ENCODE measurements around the gene ARHGEF10L.

Gene ARHGEF10L

GRCh38 chr1:17524645-17525044 lies 14.9 kb upstream of the ARHGEF10L start:
- Histone ChIP-seq H3K4me1 (ENCODE audit: control insufficient read depth in 1 of 2, insufficient read depth in 2 of 2, low read length in 2 of 2) (peaks cover 0 to 13% of the 10 kb centered on the region in 2 donors), H3K36me3 (ENCODE audit: control insufficient read depth in 1 of 2, insufficient read depth in 2 of 2, low read length in 2 of 2) (no peaks in the 10 kb centered on the region), H3K27me3 (ENCODE audit: low read depth, low read length) (no peaks in the 10 kb centered on the region), H3K27ac (ENCODE audit: low read length) (no peak overlapping the region), H3K4me3 (ENCODE audit: low read depth in 1 of 2, low read length in 2 of 2) (no peak overlapping the region), H3K9me3 (ENCODE audit: control insufficient read depth in 1 of 2, low read length in 2 of 2) (no peaks in the 10 kb centered on the region)

GRCh38 chr1:17525996-17526686 lies 13.4 kb upstream of the ARHGEF10L start:
- Histone ChIP-seq H3K27ac (ENCODE audit: low read length) (no peak overlapping the region), H3K27me3 (ENCODE audit: low read depth, low read length) (no peaks in the 10 kb centered on the region), H3K9me3 (ENCODE audit: control insufficient read depth in 1 of 2, low read length in 2 of 2) (no peaks in the 10 kb centered on the region), H3K36me3 (ENCODE audit: control insufficient read depth in 1 of 2, insufficient read depth in 2 of 2, low read length in 2 of 2) (no peaks in the 10 kb centered on the region), H3K4me3 (ENCODE audit: low read depth in 1 of 2, low read length in 2 of 2) (no peak overlapping the region), H3K4me1 (ENCODE audit: control insufficient read depth in 1 of 2, insufficient read depth in 2 of 2, low read length in 2 of 2) (peaks cover 0 to 14% of the 10 kb centered on the region in 2 donors)

GRCh38 chr1:17527036-17527914 lies 12.2 kb upstream of the ARHGEF10L start:
- Histone ChIP-seq H3K9me3 (ENCODE audit: control insufficient read depth in 1 of 2, low read length in 2 of 2) (no peaks in the 10 kb centered on the region), H3K4me3 (ENCODE audit: low read depth in 1 of 2, low read length in 2 of 2) (no peak overlapping the region), H3K27me3 (ENCODE audit: low read depth, low read length) (no peaks in the 10 kb centered on the region), H3K4me1 (ENCODE audit: control insufficient read depth in 1 of 2, insufficient read depth in 2 of 2, low read length in 2 of 2) (peaks cover 2 to 25% of the 10 kb centered on the region in 2 donors), H3K36me3 (ENCODE audit: control insufficient read depth in 1 of 2, insufficient read depth in 2 of 2, low read length in 2 of 2) (no peaks in the 10 kb centered on the region), H3K27ac (ENCODE audit: low read length) (no peak overlapping the region)

- H3K27ac ChIP-seq (ENCODE audit: low read length): no peak overlapping the region
- no peaks in the 10 kb centered on the region for H3K27me3 ChIP-seq (ENCODE audit: low read depth, low read length)
- H3K4me1 ChIP-seq (ENCODE audit: control insufficient read depth in 1 of 2, insufficient read depth in 2 of 2, low read length in 2 of 2): peaks cover 3 to 32% of the 10 kb centered on the region in 2 donors
- H3K4me3 ChIP-seq (ENCODE audit: low read depth in 1 of 2, low read length in 2 of 2): no peak overlapping the region
- H3K36me3 ChIP-seq (ENCODE audit: control insufficient read depth in 1 of 2, insufficient read depth in 2 of 2, low read length in 2 of 2): no peaks in the 10 kb centered on the region
- no peaks in the 10 kb centered on the region for H3K9me3 ChIP-seq (ENCODE audit: control insufficient read depth in 1 of 2, low read length in 2 of 2)
Observed at GRCh38 chr1:17529381-17529780, 10.1 kb upstream of the ARHGEF10L start.

- Histone ChIP-seq H3K4me1 (ENCODE audit: control insufficient read depth in 1 of 2, insufficient read depth in 2 of 2, low read length in 2 of 2) (peaks cover 3 to 32% of the 10 kb centered on the region in 2 donors), H3K27ac (ENCODE audit: low read length) (peak overlapping the region; percentile 51), H3K27me3 (ENCODE audit: low read depth, low read length) (no peaks in the 10 kb centered on the region), H3K36me3 (ENCODE audit: control insufficient read depth in 1 of 2, insufficient read depth in 2 of 2, low read length in 2 of 2) (no peaks in the 10 kb centered on the region), H3K9me3 (ENCODE audit: control insufficient read depth in 1 of 2, low read length in 2 of 2) (no peaks in the 10 kb centered on the region), H3K4me3 (ENCODE audit: low read depth in 1 of 2, low read length in 2 of 2) (no peak overlapping the region)
Observed at GRCh38 chr1:17531343-17531681, 8.2 kb upstream of the ARHGEF10L start.

- peak overlapping the region; percentile 51 for H3K27ac ChIP-seq (ENCODE audit: low read length)
- peaks cover 3 to 30% of the 10 kb centered on the region in 2 donors for H3K4me1 ChIP-seq (ENCODE audit: control insufficient read depth in 1 of 2, insufficient read depth in 2 of 2, low read length in 2 of 2)
- no peaks in the 10 kb centered on the region for H3K9me3 ChIP-seq (ENCODE audit: control insufficient read depth in 1 of 2, low read length in 2 of 2)
- H3K4me3 ChIP-seq (ENCODE audit: low read depth in 1 of 2, low read length in 2 of 2): no peak overlapping the region
- H3K27me3 ChIP-seq (ENCODE audit: low read depth, low read length): no peaks in the 10 kb centered on the region
- H3K36me3 ChIP-seq (ENCODE audit: control insufficient read depth in 1 of 2, insufficient read depth in 2 of 2, low read length in 2 of 2): no peaks in the 10 kb centered on the region
Observed at GRCh38 chr1:17531682-17532487, 7.6 kb upstream of the ARHGEF10L start.

GRCh38 chr1:17533201-17533600 lies 6.3 kb upstream of the ARHGEF10L start:
- Histone ChIP-seq H3K4me1 (ENCODE audit: control insufficient read depth in 1 of 2, insufficient read depth in 2 of 2, low read length in 2 of 2) (peaks cover 3 to 19% of the 10 kb centered on the region in 2 donors), H3K27ac (ENCODE audit: low read length) (no peak overlapping the region)

GRCh38 chr1:17535300-17535936 lies 4.1 kb upstream of the ARHGEF10L start:
- peaks cover 3 to 33% of the 10 kb centered on the region in 2 donors for H3K4me1 ChIP-seq (ENCODE audit: control insufficient read depth in 1 of 2, insufficient read depth in 2 of 2, low read length in 2 of 2)
- H3K27ac ChIP-seq (ENCODE audit: low read length): no peak overlapping the region

More at GRCh38 chr1:17533201-17533600, 6.3 kb upstream of the ARHGEF10L start:
- Histone ChIP-seq H3K27me3 (ENCODE audit: low read depth, low read length) (no peaks in the 10 kb centered on the region), H3K9me3 (ENCODE audit: control insufficient read depth in 1 of 2, low read length in 2 of 2) (no peaks in the 10 kb centered on the region), H3K36me3 (ENCODE audit: control insufficient read depth in 1 of 2, insufficient read depth in 2 of 2, low read length in 2 of 2) (no peaks in the 10 kb centered on the region), H3K4me3 (ENCODE audit: low read depth in 1 of 2, low read length in 2 of 2) (no peak overlapping the region)

GRCh38 chr1:17538010-17538409 lies 1.5 kb upstream of the ARHGEF10L start:
- Histone ChIP-seq H3K27ac (ENCODE audit: low read length) (peak overlapping the region; percentile 56), H3K27me3 (ENCODE audit: low read depth, low read length) (no peaks in the 10 kb centered on the region), H3K4me1 (ENCODE audit: control insufficient read depth in 1 of 2, insufficient read depth in 2 of 2, low read length in 2 of 2) (peaks cover 0 to 25% of the 10 kb centered on the region in 2 donors), H3K4me3 (ENCODE audit: low read depth in 1 of 2, low read length in 2 of 2) (peak overlapping the region in 1 of 2 donors; percentile 26), H3K9me3 (ENCODE audit: control insufficient read depth in 1 of 2, low read length in 2 of 2) (no peaks in the 10 kb centered on the region), H3K36me3 (ENCODE audit: control insufficient read depth in 1 of 2, insufficient read depth in 2 of 2, low read length in 2 of 2) (no peaks in the 10 kb centered on the region)

More at GRCh38 chr1:17535300-17535936, 4.1 kb upstream of the ARHGEF10L start:
- H3K9me3 ChIP-seq (ENCODE audit: control insufficient read depth in 1 of 2, low read length in 2 of 2): no peaks in the 10 kb centered on the region
- no peak overlapping the region for H3K4me3 ChIP-seq (ENCODE audit: low read depth in 1 of 2, low read length in 2 of 2)
- H3K27me3 ChIP-seq (ENCODE audit: low read depth, low read length): no peaks in the 10 kb centered on the region
- H3K36me3 ChIP-seq (ENCODE audit: control insufficient read depth in 1 of 2, insufficient read depth in 2 of 2, low read length in 2 of 2): no peaks in the 10 kb centered on the region

- Histone ChIP-seq H3K4me3 (ENCODE audit: low read depth in 1 of 2, low read length in 2 of 2) (peak overlapping the region; percentile 26 to 47), H3K36me3 (ENCODE audit: control insufficient read depth in 1 of 2, insufficient read depth in 2 of 2, low read length in 2 of 2) (no peaks in the 10 kb centered on the region), H3K27ac (ENCODE audit: low read length) (peak overlapping the region; percentile 56), H3K9me3 (ENCODE audit: control insufficient read depth in 1 of 2, low read length in 2 of 2) (no peaks in the 10 kb centered on the region), H3K4me1 (ENCODE audit: control insufficient read depth in 1 of 2, insufficient read depth in 2 of 2, low read length in 2 of 2) (peaks cover 0 to 25% of the 10 kb centered on the region in 2 donors), H3K27me3 (ENCODE audit: low read depth, low read length) (no peaks in the 10 kb centered on the region)
Observed at GRCh38 chr1:17538428-17539117, 925 bp upstream of the ARHGEF10L start.

Data from muscle layer of duodenum (tissue), 2 donors.